Pancreas (tissue), 10 donors: Measurements from ENCODE around the gene DMAC2L. TPM values are rescaled to one million over a fixed set of nuclear protein-coding genes. Genes with fewer than 3 reads are reported as not detected.

ENCODE experiments used
- ATAC-seq, 4 donors: fragments of 200-7000 bp; cut with Tn5 transposase; one replicate each; pipeline versions ENCODE4 v1.8.0 to v1.9.1; 2020; ENCODE audit warnings: mild to moderate bottlenecking in 4 of 4, moderate library complexity in 4 of 4
- DNase-seq, 6 donors: peaks; one replicate each; pipeline ENCODE4 v3.0.0-alpha.2; 2020
- FAIRE-seq: peaks from 2 replicates; lab custom pipeline; 2012; peaks lifted over from hg19 to GRCh38; lab: Jason Lieb, UNC
- H3K27ac ChIP-seq, 4 donors: fragments of 200-600 bp; sonication (generic); 1 replicate in 3 of 4; 2 replicates in 1 of 4; pipeline versions ENCODE4 v1.5.0 to v1.8.0; 2020
- H3K27me3 ChIP-seq, 4 donors: fragments of 200-600 bp; one replicate each; pipeline ENCODE4 v1.8.0; 2021
- H3K36me3 ChIP-seq, 3 donors: fragments of 200-600 bp; sonication (generic) in 1 of 3; one replicate each; pipeline versions ENCODE4 v1.5.0 to v1.8.0; 2020 to 2021
- H3K4me1 ChIP-seq, 3 donors: fragments of 200-600 bp; one replicate each; pipeline ENCODE4 v1.8.0; 2021
- H3K4me3 ChIP-seq, 4 donors: fragments of 200-600 bp; sonication (generic) in 2 of 4; one replicate each; pipeline versions ENCODE4 v1.5.0 to v1.8.0; 2020 to 2021
- H3K9me3 ChIP-seq, 4 donors: fragments of 200-600 bp; one replicate each; pipeline ENCODE4 v1.8.0; 2021
- WGBS, 2 donors: extraction: QIAGEN DNeasy Blood & Tissue Kit; methylation state at CpG; one replicate each; pipeline ENCODE4 v1.1.7; 2013; 5-methylcytosine and 5-hydroxymethylcytosine counted together
- intact Hi-C, 3 donors: fragments of 100-400 bp; cut with DNase I; formaldehyde crosslinking; loops; one replicate each; pipeline versions ENCODE4 v1.11.1 to v1.14.2; 2022
- polyA plus RNA-seq, 2 donors: library from polyadenylated mRNA; stranded (reverse); fragments of 200-250 nt; gene quantifications; one replicate each; pipeline ENCODE4 v1.2.3, GENCODE V29; 2013
- total RNA-seq, 6 donors: library from RNA; stranded (reverse); fragmentation: NEBNext Ultra II Directional in 4 of 6; extraction: Animal tissue kit (Norgen Biotek cat#: 25700) in 4 of 6; gene quantifications; one replicate each; pipeline versions ENCODE4 v1.2.1 to v1.2.4, GENCODE V29; 2021 to 2023
- TF ChIP-seq, protein P1 (sequence below), 4 donors: fragments of 200-600 bp; sonication (generic) in 3 of 4; IDR thresholded peaks; one replicate each; pipeline versions ENCODE4 v1.5.0 to v1.8.0; 2021; ENCODE audit warnings: antibody characterized with exemption in 4 of 4
- donor health status: healthy with polysubstance abuse.
- donor health status: DM: no; HTN: no; CAD: no; lungs with moderate emphysema.
- donor health status: DM: no; HTN: no; CAD: no.
- donor health status: control.
- donor health status: control.
- donor health status: Bipolar disorder and iron deficiency.
- donor health status: DM: yes; HTN: yes; CAD: no.
- donor health status: DM: no; HTN: no; CAD: no.
- donor health status: DM: no; HTN: no; CAD: no.
- donor health status: DM: yes; HTN: yes; CAD: no.

Gene DMAC2L, protein sequence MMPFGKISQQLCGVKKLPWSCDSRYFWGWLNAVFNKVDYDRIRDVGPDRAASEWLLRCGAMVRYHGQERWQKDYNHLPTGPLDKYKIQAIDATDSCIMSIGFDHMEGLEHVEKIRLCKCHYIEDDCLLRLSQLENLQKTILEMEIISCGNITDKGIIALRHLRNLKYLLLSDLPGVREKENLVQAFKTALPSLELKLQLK
- total RNA-seq (10 to 100 TPM in 2 of 6 donors, 1 to 10 TPM in 4; 8.3 to 17.7 (median 9.9) TPM), polyA plus RNA-seq (10 to 100 TPM in 1 of 2 donors, 1 to 10 TPM in 1; 8.7 to 10.0 TPM)

DNA sequence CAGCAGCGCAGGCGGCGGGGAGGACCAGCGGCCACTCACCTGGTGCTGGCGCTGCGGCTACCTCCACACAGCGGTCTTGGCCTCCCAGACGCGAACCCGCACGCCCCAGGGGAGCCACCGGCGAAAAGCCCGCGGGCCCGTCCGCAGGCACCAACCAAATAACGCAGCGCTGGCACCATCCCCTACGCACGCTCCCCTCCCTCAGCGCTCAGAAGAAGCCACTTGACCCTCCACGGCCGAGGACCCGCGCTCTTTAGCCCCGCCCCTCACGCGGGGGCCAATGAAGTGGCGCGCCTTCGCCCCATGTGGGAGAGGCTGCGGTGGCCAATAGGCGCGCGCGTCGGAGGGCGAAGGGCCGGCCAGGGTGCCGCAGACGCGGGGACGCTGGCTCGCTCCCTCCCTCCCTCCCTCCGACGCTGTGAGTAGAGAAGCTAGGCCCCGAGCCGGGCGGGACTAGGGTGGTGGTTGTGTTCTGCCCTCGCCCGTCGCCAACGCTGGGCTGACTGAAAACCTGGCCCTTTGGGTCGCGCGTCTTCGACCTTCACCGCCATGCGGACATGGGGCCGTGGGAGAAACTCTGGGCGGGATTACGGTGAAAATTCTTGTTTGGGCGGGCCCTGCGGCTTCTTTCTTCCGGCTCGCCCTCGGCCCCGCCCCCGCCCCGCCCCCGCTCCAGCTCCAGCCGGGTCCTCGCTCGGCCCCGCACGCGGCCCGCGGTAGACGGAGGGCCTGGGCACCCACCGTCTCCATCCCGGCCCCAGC, at the start of gene DMAC2L, which contains the start of gene L2HGDH:
TSS of gene DMAC2L (plus strand) at position 353 of the 762 bp plus-strand sequence. CDS start 9,164 bp downstream, outside the sequence.
TSS of gene L2HGDH (minus strand) at position 258 of the 762 bp plus-strand sequence. CDS start at position 179, 79 bp downstream.
- Histone ChIP-seq H3K36me3 (no peaks in the 10 kb centered on the region), H3K4me3 (peak within 1 kb of the TSS; percentile 51 to 93 (median 78)), H3K27ac (peak within 1 kb of the TSS; percentile 83 to 91 (median 89)), H3K9me3 (no peaks in the 10 kb centered on the region), H3K27me3 (no peaks in the 10 kb centered on the region), H3K4me1 (peaks cover 8 to 13% (median 10%) of the 10 kb centered on the region in 3 donors)
- WGBS, 2 donors, result 0 to 1% methylated on average over 53 to 83 of the region's 83 CpGs
- peak; percentile 96 to 99 (median 97) for ATAC-seq
- intact Hi-C loops, result loop anchor here in 1 of 3 donors (10.0 kb wide), 1 partner anchor 463 kb away; no protein-coding TSS in a partner anchor
- peak; percentile 93 to 96 (median 94) for DNase-seq
- TF ChIP-seq, protein P1, sequence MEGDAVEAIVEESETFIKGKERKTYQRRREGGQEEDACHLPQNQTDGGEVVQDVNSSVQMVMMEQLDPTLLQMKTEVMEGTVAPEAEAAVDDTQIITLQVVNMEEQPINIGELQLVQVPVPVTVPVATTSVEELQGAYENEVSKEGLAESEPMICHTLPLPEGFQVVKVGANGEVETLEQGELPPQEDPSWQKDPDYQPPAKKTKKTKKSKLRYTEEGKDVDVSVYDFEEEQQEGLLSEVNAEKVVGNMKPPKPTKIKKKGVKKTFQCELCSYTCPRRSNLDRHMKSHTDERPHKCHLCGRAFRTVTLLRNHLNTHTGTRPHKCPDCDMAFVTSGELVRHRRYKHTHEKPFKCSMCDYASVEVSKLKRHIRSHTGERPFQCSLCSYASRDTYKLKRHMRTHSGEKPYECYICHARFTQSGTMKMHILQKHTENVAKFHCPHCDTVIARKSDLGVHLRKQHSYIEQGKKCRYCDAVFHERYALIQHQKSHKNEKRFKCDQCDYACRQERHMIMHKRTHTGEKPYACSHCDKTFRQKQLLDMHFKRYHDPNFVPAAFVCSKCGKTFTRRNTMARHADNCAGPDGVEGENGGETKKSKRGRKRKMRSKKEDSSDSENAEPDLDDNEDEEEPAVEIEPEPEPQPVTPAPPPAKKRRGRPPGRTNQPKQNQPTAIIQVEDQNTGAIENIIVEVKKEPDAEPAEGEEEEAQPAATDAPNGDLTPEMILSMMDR (IDR thresholded peaks at IDR 0.05), result peak in 3 of 4 donors; percentile 39 to 60 (median 43)
- FAIRE-seq, result no peak

DNA sequence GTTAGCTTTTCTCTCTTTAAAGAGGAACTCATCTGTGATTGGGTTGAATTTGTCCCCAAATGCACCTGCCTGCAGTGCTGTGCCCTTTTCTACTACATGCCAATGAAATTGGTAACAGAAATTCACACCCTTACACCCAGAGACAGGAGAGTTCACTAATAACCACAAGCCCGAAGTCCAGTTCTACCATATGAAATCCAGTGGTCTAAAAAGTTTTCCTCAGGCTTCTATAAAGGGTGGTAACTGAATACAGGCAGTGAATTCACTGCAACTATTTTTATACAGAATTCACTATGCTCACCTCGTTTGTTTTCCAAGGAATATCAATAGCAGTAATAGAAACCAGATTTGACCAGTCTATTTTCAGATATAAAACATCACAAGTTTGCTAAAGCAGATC, 49.3 kb upstream of the DMAC2L start:
- 76 to 79% methylated on average over 2 of the region's 2 CpGs for WGBS, 2 donors
- H3K4me3 ChIP-seq, result no peak overlapping the region
- no peaks in the 10 kb centered on the region for H3K36me3 ChIP-seq
- DNase-seq (no peak), ATAC-seq (no peak), FAIRE-seq (no peak)
- H3K4me1 ChIP-seq, result no peaks in the 10 kb centered on the region
- no peak overlapping the region for H3K27ac ChIP-seq
- TF ChIP-seq, protein P1 (IDR thresholded peaks at IDR 0.05), result no peak
- H3K9me3 ChIP-seq, result no peaks in the 10 kb centered on the region
- intact Hi-C loops, result no loop called here
- H3K27me3 ChIP-seq, result no peaks in the 10 kb centered on the region

GRCh38 chr14:50263321-50263720, 48.8 kb upstream of the DMAC2L start:
- Histone ChIP-seq H3K27me3 (no peaks in the 10 kb centered on the region), H3K9me3 (no peaks in the 10 kb centered on the region), H3K4me1 (no peaks in the 10 kb centered on the region), H3K27ac (no peak overlapping the region), H3K4me3 (no peak overlapping the region), H3K36me3 (no peaks in the 10 kb centered on the region)
- DNase-seq (no peak), FAIRE-seq (no peak), ATAC-seq (no peak)
- TF ChIP-seq, protein P1 (IDR thresholded peaks at IDR 0.05), result no peak
- 77% methylated on average over 4 of the region's 4 CpGs for WGBS, 2 donors
- intact Hi-C loops, result no loop called here

DNA sequence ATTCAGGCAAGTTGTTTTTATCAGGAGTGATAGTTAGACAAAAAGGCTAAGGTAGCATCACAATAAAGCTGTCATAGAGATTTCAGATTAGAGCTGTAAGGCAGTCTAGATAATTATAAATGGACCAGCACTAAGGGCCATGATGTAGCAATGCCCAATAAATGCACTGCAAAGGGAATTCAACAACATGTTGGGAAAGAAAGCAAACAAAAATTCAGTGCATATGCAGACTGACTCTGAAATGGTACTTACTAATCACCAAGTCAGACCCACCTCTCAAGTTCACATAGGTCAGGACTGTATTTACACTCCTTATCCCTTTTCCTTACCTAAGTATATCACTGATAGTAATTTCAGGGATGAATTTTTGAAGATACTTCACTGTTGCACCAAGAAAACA, 47.1 kb upstream of the DMAC2L start:
- no peaks in the 10 kb centered on the region for H3K36me3 ChIP-seq
- ATAC-seq, result no peak
- no peak overlapping the region for H3K27ac ChIP-seq
- H3K4me1 ChIP-seq, result no peaks in the 10 kb centered on the region
- no peak overlapping the region for H3K4me3 ChIP-seq
- FAIRE-seq, result no peak
- TF ChIP-seq, protein P1 (IDR thresholded peaks at IDR 0.05), result no peak
- H3K9me3 ChIP-seq, result no peaks in the 10 kb centered on the region
- intact Hi-C loops, result no loop called here
- DNase-seq, result no peak
- H3K27me3 ChIP-seq, result no peaks in the 10 kb centered on the region
